Urinary bladder (tissue), 4 donors: ENCODE measurements around the gene ZNF319. TPM values are rescaled to one million over a fixed set of nuclear protein-coding genes. Genes with fewer than 3 reads are reported as not detected.

Experiments
- DNase-seq: peaks from one replicate; pipeline ENCODE4 v3.0.0-alpha.2; 2015; ENCODE audit errors: extremely low spot score
- H3K27ac ChIP-seq: one replicate; pipeline ENCODE4 v1.5.1; 2013; ENCODE audit warnings: low read depth, mild to moderate bottlenecking, moderate library complexity
- H3K36me3 ChIP-seq: one replicate; pipeline ENCODE4 v1.6.1; 2013; ENCODE audit warnings: mild to moderate bottlenecking, moderate library complexity; ENCODE audit not compliant: insufficient read depth
- H3K4me1 ChIP-seq: one replicate; pipeline ENCODE4 v1.6.1; 2013; ENCODE audit warnings: mild to moderate bottlenecking, moderate library complexity; ENCODE audit not compliant: insufficient read depth
- H3K4me3 ChIP-seq: one replicate; pipeline ENCODE4 v1.5.1; 2013; ENCODE audit warnings: low read depth, low read length
- whole genome bisulfite sequencing: extraction: QIAGEN DNeasy Blood & Tissue Kit; methylation state at CpG from one replicate; pipeline ENCODE4 v1.1.7; 2013; 5-methylcytosine and 5-hydroxymethylcytosine counted together
- polyA plus RNA-seq: library from polyadenylated mRNA; stranded (reverse); fragments of 200-250 nt; gene quantifications from one replicate; pipeline ENCODE4 v1.2.3, GENCODE V29; 2013
- total RNA-seq: library from RNA; depleted of rRNA; stranded (reverse); fragments of >200 nt; gene quantifications from one replicate; pipeline ENCODE4 v1.2.3, GENCODE V29; 2014
- donor health status: healthy with polysubstance abuse.
- donor health status: healthy.

The ZNF319 gene
- total and polyA plus RNA-seq, 2 donors, result 3.8 to 11.4 TPM

DNA sequence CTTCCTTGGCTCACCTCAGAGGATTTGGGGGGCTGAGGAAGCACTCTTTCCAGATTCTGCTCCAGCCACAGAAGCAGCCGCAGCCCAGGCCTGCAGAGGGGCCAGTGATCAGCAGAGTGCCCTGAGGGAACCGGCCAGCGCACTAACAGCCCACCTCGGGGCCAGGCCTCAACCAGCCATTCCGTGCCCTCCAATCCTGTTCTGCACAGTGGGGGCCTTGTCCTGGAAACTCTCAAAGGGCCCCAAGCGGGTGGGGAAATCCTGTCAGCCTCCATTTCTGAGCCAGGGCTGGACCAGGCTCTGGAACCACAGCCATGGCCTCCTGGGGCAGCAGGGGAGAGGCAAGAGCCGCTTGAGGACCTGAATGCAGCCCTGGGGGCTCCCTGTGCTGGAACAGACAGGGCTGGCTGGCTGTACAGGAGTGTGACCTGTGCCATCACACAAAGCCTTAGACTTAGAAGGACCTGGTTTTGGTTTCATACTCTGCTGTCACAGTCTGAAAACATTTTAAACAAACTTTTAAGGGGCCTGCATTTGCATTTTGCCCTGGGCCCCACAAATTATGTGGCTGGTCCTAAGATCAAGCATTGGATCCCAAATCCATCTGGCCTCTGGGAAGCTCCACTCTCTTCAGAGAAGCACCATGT lies 39.5 kb downstream of the ZNF319 start:
- no peaks in the 10 kb centered on the region for H3K4me1 ChIP-seq
- WGBS, result 87% methylated on average over 7 of the region's 7 CpGs
- DNase-seq, result no peak
- H3K27ac ChIP-seq, result no peak overlapping the region
- no peak overlapping the region for H3K4me3 ChIP-seq
- H3K36me3 ChIP-seq, result no peaks in the 10 kb centered on the region

DNA sequence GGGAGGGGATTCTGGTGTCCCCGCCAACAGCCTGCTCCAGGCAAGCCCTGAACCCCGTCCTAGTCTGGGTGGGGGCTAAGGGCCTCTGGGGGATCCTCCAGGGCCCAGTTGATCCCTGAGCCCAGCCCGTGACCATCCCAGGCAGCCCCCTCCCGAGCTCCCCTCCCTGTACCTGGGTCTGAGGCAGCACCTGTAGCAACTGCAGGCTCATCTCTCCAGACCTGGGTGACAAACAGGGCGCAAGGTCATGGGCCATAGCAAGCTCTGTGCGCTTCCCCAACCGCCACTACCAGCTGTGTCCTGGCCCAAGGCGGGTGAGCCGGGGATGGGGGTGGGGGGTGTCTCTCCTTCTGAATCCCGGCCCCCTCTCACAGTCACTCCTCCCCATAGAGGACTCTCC lies 40.2 kb downstream of the ZNF319 start:
- Histone ChIP-seq H3K36me3 (no peaks in the 10 kb centered on the region), H3K27ac (no peak overlapping the region), H3K4me1 (no peaks in the 10 kb centered on the region), H3K4me3 (no peak overlapping the region)
- 86% methylated on average over 10 of the region's 10 CpGs for WGBS
- no peak for DNase-seq

DNA sequence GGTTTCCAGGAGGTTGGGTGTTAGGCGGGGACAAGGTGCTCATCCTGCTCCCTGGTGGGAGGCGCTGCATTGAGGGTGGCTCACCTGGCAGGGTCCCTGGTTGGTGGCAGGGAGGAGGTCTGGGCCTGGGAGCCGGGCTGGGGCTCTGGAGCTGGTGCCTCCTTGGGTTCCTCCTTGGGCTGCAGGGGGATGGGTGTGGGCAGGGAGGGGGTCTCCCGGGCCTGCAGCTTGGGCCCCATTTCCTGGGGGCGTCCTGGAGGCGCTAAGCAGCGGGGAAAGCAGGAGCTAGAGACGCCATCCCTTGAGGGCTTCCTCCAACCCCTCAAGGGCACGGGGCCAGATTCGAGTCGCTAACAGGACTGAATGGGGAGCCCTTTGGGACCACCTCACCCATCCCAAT lies 40.7 kb downstream of the ZNF319 start:
- no peak for DNase-seq
- Histone ChIP-seq H3K4me3 (no peak overlapping the region), H3K27ac (no peak overlapping the region), H3K36me3 (no peaks in the 10 kb centered on the region), H3K4me1 (no peaks in the 10 kb centered on the region)
- 80% methylated on average over 11 of the region's 11 CpGs for WGBS

DNA sequence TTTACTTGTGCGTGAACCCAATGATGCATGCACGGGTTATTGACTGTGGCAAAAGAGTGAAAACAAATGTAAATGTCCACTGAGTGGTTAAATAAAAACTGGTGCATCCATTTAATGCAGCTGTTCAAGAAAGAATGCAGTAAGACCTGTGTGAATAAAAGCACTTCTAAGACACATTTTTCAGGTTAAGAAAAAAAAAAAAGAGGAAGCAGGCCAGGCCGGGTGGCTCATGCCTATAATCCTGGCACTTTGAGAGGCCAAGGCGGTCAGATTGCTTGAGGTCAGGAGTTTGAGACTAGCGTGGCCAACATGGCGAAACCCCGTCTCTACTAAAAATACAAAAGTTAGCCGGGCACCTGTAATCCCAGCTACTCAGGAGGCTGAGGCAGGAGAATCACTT lies 41.4 kb downstream of the ZNF319 start:
- no peak overlapping the region for H3K4me3 ChIP-seq
- DNase-seq, result no peak
- H3K27ac ChIP-seq, result no peak overlapping the region
- no peaks in the 10 kb centered on the region for H3K36me3 ChIP-seq
- WGBS, result 82% methylated on average over 8 of the region's 8 CpGs
- H3K4me1 ChIP-seq, result no peaks in the 10 kb centered on the region

DNA sequence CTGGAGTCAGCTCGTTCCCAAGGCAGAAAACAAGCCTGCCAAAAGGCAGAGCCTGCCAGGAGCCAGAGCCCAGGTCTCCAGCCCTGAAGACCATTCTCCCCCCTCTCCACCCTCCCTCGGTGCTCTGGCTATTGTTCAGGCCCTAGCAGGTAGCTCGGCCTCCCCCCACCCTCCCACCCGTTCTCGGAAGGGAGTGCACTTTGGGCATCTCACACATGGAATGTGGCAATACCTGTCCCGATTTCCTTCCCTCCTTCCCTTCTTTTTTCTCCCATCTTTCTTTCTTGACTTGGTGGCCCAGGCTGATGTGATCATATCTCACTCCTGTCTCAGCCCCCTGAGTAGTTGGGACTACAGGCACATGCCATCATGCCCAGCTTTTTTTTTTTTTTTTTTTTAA lies 41.9 kb downstream of the ZNF319 start:
- Histone ChIP-seq H3K4me3 (no peak overlapping the region), H3K27ac (no peak overlapping the region), H3K4me1 (no peaks in the 10 kb centered on the region), H3K36me3 (no peaks in the 10 kb centered on the region)
- WGBS, result 69% methylated on average over 6 of the region's 6 CpGs
- DNase-seq, result no peak

DNA sequence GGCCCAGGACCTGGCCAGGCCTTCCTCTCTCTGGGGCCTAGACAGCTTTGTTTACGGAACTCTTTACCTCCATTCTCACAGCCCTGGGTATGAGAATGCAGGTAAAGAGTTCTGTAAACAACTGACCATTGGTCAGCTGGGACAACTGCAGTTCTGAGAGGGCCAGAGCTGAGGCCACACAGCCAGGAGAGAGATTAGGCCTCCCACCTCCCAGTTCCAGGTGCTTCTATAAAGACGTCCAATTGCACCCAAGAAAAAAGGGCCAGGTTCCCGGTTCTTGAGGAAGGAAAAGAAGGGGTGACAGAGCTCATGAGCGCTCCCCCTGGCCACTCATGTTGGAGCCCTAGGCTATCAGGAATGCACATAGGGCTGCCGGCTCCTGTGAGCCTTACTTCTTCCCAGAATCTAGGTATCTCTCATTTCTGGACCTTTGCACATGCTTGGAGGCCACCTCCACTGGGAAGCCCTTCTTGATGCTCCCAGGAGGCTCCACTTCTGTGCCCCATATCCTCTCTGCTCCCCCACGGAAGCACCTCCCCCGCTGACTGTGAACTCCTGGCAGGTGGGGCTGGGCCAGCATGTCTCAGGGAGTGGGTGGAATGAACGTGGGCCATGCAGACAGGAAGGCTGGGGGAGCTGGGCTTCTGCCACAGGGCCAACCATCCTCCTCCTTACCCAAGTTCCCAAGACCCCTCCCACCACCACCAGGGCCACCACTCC lies 42.6 kb downstream of the ZNF319 start:
- 80% methylated on average over 8 of the region's 8 CpGs for WGBS
- Histone ChIP-seq H3K27ac (no peak overlapping the region), H3K4me1 (no peaks in the 10 kb centered on the region), H3K4me3 (no peak overlapping the region), H3K36me3 (no peaks in the 10 kb centered on the region)
- no peak for DNase-seq

DNA sequence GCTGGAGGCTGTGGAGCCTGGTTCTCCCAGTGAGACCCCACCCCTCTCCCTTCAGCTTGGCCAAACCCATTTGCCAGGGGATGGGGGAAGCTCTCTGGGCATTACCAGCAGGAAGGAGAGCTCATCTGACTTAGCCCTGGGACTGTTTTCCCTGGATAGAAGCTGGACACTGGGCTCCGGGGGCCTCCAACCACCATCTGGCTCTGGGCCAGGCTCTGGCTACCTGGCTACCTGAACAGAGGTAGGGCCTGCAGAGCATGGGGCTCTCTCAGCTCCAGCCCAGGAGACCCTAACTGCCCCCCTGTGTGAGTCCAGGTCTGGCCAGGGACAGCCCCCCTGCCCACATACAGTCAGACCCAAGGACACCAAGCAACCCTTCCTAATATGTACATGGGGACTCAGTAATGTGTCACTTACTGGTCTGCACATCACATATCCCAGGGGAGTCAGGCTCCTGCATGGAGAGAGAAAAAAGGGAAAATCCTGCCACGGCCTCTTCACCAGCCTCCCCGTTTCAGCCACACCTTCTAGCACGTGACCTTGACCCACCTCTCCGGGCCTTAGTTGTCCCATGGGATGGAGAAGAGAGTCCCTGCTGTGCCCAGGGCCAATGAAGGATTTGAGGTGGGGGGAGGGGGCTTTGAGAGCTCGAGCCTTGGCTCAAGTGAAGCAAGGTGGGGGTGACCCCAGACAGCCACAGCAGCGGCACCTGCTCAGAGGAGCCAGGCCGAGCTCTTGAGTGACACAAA lies 43.4 kb downstream of the ZNF319 start:
- 79% methylated on average over 8 of the region's 8 CpGs for WGBS

DNA sequence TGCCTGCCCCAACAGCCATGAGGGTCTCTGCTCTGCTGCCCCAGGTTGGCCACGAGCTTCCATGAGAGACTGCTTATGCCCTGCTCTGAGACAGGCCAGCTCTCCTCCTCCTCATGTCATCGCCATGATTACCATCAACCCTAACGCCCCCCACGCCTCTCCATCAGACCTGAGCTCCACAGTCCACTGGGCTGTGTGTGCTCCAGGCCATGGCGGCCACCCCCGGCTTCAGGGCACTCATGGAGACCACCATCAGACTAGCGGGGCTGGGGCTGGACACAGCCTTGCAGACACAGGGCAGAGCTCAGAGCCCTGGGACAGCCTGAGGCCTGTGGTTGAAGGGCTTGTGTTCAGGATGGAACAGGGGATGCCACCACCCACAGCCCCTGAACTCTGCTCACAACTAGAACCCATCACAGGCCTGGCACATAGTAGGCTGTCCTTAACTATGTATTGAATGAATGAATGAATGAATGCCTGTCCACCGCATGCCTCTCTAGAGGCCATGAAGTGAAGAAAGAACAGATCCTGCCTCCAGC lies 44.1 kb downstream of the ZNF319 start:
- H3K36me3 ChIP-seq, result no peaks in the 10 kb centered on the region
- WGBS, result 81% methylated on average over 8 of the region's 8 CpGs
- no peak overlapping the region for H3K4me3 ChIP-seq
- DNase-seq, result no peak
- H3K4me1 ChIP-seq, result no peaks in the 10 kb centered on the region
- H3K27ac ChIP-seq, result no peak overlapping the region

More for the DNA sequence above, 43.4 kb downstream of the ZNF319 start:
- Histone ChIP-seq H3K4me3 (no peak overlapping the region), H3K36me3 (no peaks in the 10 kb centered on the region), H3K4me1 (no peaks in the 10 kb centered on the region), H3K27ac (no peak overlapping the region)
- no peak for DNase-seq

DNA sequence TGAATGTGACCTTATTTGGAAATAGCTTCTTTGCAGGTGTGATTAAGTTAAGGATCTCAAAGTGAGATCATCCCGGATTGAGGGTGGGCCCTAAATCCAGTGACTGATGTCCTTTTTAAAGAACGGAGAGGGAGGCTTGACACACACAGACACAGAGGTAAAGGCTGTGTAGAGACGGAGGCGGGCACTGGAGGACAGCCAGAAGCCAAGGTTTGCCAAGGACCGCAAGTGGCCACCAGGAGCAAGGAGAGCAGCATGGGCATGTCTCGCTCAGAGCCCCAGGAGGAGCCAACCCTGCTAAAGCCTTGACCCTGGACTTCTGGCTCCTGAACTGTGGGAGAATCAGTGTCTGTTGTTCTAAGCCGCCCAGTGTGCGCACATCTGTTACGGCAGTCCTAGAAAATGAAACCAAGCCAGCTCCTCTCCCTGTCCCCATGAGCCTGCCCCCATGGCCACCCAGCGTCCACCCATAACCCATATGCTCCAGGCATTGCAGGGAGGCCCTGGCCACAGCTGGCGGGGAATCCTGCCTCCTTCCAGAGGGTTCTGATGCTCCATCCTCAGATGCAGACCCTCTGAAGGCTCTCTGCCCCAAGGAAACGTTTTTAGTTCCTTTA lies 44.8 kb downstream of the ZNF319 start:
- H3K36me3 ChIP-seq, result no peaks in the 10 kb centered on the region
- no peak overlapping the region for H3K27ac ChIP-seq
- H3K4me1 ChIP-seq, result no peaks in the 10 kb centered on the region
- H3K4me3 ChIP-seq, result no peak overlapping the region
- 77% methylated on average over 12 of the region's 12 CpGs for WGBS
- DNase-seq, result no peak

DNA sequence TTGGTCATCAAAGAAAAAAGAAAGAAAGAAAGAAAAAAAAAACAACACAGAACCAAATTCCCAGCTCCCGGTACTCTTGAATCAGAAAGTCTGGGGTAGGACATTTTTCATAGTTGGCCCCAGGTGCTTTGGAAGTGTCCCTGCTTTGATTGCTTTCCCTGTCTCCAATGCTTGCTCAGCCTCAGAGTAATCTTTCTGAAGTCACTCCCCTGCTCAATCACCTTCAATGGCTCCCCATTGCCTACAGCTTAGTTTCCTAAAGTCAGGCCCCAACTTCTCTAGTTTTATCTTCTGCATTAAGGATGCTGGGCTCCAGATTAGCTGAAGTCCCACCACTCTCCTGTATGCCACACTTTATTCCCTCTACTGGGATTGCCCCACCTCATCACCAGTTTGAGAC lies 46.6 kb downstream of the ZNF319 start:
- WGBS, result 94% methylated on average over 1 of the region's 1 CpG
- DNase-seq, result no peak
- Histone ChIP-seq H3K36me3 (no peaks in the 10 kb centered on the region), H3K4me3 (no peak overlapping the region), H3K27ac (no peak overlapping the region), H3K4me1 (no peaks in the 10 kb centered on the region)

DNA sequence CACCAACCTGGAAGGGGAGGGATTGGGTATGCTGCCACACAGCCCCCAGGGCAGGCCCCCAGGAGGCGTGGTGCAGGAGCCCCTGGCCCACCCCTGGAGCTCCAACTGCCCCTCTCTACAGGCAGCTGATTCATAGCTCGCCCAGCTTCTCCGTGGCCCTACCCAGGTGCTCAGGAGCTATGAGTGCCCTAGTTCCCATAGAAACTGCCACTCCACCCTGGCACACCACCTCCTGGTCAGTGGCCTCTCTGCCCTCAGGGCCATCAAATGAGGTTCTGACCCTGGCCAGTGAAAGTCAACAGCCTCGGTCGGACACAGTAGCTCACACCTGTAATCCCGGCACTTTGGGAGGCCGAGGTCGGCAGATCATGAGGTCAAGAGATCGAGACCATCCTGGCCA lies 47.6 kb downstream of the ZNF319 start:
- Histone ChIP-seq H3K4me1 (no peaks in the 10 kb centered on the region), H3K27ac (no peak overlapping the region), H3K4me3 (no peak overlapping the region), H3K36me3 (no peaks in the 10 kb centered on the region)
- WGBS, result 91% methylated on average over 9 of the region's 9 CpGs
- DNase-seq, result no peak

DNA sequence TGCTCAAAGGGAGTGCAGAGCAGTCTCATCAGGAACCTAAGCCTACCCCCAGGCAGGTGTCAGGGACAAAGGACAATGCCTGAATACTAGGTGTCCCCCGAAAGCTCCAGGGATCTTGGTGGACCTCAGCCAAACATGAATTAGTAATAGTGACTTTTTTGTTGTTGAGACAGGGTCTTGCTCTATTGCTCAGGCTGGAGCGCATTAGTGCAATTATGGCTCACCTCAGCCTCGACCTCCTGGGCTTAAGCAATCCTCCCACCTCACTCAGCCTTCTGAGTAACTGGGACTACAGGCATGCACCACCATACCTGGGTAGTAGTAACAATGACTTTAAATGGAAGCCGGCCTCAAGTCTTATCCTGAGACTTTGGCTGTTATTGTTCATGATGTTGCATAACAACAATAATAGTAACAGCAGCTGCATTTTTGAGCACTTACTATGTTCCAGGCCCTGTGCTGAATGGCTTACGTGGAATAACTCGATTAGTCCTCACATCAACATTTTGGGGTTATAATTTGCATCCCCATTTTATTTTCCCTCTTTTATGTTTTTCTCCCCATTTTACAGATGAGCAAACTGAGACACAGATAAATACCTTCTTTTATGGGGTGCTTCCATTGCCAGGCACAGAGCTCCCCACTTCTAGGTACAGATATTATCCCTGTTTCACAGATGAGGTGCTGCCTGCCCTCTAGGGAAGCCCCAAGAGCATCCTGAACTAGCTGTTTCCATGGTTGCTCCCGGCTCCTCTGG lies 49.1 kb downstream of the ZNF319 start:
- WGBS, result 85% methylated on average over 7 of the region's 7 CpGs
- no peak overlapping the region for H3K4me3 ChIP-seq

DNA sequence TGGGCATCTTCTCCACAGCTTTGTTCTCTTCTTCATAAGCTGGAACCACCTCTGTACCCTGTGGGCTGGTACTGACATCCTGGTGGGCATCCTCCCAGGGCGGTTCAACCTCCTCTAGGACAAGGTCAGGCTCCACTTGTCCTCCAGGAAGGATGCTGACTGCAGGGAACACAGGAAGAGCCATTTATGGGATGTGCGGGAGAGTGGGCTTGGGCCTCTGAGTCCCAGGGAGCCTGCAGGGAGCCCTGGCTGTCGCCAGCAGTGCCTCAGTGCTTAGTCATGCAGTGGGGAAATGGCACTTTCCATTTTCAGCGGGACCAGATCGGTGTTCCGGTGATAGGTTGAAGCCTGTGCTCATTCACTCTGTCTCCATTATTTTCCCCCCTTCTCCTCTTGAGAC lies 50.1 kb downstream of the ZNF319 start:
- no peak for DNase-seq
- Histone ChIP-seq H3K36me3 (no peaks in the 10 kb centered on the region), H3K4me1 (no peaks in the 10 kb centered on the region), H3K4me3 (no peak overlapping the region), H3K27ac (no peak overlapping the region)
- WGBS, result 56% methylated on average over 6 of the region's 6 CpGs

More for the DNA sequence above, 49.1 kb downstream of the ZNF319 start:
- Histone ChIP-seq H3K4me1 (no peaks in the 10 kb centered on the region), H3K36me3 (no peaks in the 10 kb centered on the region), H3K27ac (no peak overlapping the region)
- no peak for DNase-seq
